HL-60 (cell line): ENCODE measurements around the gene SH3PXD2A.

Experiments
- DNase-seq, 2 experiments: peaks; one replicate each; pipeline ENCODE4 v3.0.0-alpha.2; 2010 to 2020; ENCODE audit warnings: low read depth in 1 of 2, low spot score in 1 of 2
- H3K27ac ChIP-seq: fragments of 250-450 bp; sonication (Bioruptor Pico); replicated peaks from 2 replicates; pipeline ENCODE4 v1.5.1; 2020; ENCODE audit warnings: mild to moderate bottlenecking, moderate library complexity
- H3K27me3 ChIP-seq: fragments of 250-450 bp; sonication (Bioruptor Pico); 2 replicates; pipeline ENCODE4 v1.5.1; 2021; ENCODE audit warnings: mild to moderate bottlenecking, moderate library complexity; ENCODE audit not compliant: insufficient read depth, poor library complexity, severe bottlenecking
- H3K4me3 ChIP-seq: replicated peaks from 2 replicates; pipeline ENCODE4 v1.5.1; 2011; ENCODE audit warnings: mild to moderate bottlenecking, control low read depth, low read length; ENCODE audit not compliant: insufficient read depth
- GABPA ChIP-seq: IDR thresholded peaks from 2 replicates; pipeline ENCODE4 v1.6.1; 2012; ENCODE audit warnings: low read depth
- POLR2AphosphoS5 ChIP-seq: IDR thresholded peaks from 2 replicates; pipeline ENCODE4 v1.6.1; 2012; ENCODE audit warnings: low read depth
- SPI1 ChIP-seq: IDR thresholded peaks from 2 replicates; pipeline ENCODE4 v1.6.1; 2012; ENCODE audit warnings: low read depth, mild to moderate bottlenecking, borderline replicate concordance
- TF ChIP-seq, protein P1 (sequence below): IDR thresholded peaks from 2 replicates; pipeline ENCODE4 v1.6.1; 2012; ENCODE audit warnings: low read depth; ENCODE audit not compliant: insufficient replicate concordance
- TF ChIP-seq, protein P2 (sequence below): IDR thresholded peaks from one replicate; pipeline ENCODE4 v1.5.1; 2011; ENCODE audit warnings: low read length, control low read depth, inconsistent platforms; ENCODE audit not compliant: insufficient read depth

Gene SH3PXD2A

DNA sequence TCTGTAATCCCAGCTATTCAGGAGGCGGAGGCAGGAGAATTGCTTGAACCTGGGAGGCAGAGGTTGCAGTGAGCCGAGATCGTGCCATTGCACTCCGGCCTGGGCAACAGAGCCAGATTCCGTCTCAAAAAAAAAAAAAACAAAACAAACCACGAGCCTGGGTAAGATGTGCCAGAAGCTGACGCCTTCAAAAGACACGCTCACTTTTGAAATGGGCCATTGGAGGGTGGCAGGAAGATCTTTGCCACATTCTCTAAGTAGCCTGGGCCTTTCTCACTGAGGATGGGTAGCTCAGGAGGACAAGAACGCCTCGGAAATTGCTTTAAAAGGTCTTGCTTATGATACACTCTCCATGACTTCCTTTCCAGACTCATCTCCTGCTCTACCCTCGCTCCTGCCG is 172.7 kb downstream of the SH3PXD2A start:
- TF ChIP-seq POLR2AphosphoS5 = no peak
- TF ChIP-seq, protein P1, sequence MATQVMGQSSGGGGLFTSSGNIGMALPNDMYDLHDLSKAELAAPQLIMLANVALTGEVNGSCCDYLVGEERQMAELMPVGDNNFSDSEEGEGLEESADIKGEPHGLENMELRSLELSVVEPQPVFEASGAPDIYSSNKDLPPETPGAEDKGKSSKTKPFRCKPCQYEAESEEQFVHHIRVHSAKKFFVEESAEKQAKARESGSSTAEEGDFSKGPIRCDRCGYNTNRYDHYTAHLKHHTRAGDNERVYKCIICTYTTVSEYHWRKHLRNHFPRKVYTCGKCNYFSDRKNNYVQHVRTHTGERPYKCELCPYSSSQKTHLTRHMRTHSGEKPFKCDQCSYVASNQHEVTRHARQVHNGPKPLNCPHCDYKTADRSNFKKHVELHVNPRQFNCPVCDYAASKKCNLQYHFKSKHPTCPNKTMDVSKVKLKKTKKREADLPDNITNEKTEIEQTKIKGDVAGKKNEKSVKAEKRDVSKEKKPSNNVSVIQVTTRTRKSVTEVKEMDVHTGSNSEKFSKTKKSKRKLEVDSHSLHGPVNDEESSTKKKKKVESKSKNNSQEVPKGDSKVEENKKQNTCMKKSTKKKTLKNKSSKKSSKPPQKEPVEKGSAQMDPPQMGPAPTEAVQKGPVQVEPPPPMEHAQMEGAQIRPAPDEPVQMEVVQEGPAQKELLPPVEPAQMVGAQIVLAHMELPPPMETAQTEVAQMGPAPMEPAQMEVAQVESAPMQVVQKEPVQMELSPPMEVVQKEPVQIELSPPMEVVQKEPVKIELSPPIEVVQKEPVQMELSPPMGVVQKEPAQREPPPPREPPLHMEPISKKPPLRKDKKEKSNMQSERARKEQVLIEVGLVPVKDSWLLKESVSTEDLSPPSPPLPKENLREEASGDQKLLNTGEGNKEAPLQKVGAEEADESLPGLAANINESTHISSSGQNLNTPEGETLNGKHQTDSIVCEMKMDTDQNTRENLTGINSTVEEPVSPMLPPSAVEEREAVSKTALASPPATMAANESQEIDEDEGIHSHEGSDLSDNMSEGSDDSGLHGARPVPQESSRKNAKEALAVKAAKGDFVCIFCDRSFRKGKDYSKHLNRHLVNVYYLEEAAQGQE = no peak
- TF ChIP-seq, protein P2, sequence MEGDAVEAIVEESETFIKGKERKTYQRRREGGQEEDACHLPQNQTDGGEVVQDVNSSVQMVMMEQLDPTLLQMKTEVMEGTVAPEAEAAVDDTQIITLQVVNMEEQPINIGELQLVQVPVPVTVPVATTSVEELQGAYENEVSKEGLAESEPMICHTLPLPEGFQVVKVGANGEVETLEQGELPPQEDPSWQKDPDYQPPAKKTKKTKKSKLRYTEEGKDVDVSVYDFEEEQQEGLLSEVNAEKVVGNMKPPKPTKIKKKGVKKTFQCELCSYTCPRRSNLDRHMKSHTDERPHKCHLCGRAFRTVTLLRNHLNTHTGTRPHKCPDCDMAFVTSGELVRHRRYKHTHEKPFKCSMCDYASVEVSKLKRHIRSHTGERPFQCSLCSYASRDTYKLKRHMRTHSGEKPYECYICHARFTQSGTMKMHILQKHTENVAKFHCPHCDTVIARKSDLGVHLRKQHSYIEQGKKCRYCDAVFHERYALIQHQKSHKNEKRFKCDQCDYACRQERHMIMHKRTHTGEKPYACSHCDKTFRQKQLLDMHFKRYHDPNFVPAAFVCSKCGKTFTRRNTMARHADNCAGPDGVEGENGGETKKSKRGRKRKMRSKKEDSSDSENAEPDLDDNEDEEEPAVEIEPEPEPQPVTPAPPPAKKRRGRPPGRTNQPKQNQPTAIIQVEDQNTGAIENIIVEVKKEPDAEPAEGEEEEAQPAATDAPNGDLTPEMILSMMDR = no peak
- no peak for TF ChIP-seq SPI1
- no peak for TF ChIP-seq GABPA
- H3K27ac ChIP-seq = no peak overlapping the region
- no peak for DNase-seq
- no peaks in the 10 kb centered on the region for H3K27me3 ChIP-seq
- H3K4me3 ChIP-seq = no peak overlapping the region

DNA sequence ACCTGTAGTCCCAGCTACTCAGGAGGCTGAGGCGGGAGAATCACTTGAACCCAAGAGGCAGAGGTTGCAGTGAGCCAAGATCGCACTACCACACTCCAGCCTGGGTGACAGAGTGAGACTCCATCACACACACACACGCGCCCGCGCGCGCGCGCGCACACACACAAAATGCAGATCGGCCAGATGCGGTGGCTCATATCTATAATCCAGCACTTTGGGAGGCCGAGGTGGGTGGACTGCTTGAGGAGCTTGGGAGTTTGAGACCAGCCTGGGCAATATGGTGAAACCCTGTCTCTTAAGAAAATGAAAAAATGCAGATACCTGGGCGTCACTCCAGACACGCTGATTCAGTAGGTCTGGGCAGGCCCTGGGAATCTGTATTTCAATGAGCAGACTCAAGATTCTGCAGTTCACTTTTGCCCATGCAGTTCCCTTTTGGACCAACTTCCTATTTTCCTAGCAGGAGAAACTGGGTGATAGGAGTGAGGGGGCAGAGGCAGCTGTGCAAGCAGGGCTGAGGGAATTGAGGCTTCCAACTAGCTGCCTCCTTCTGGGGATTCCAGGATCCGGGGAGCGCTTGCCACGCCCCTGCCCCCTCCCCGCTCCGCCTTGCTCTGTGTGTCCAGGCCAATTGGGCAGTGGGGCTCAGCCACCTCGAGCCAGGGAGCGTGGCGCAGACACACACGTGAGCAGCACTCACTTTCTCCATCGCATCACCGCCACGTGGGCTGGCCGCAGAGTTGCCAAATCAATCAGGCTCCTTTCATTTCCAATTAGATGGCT is 173.6 kb downstream of the SH3PXD2A start:
- no peak for DNase-seq
- H3K27me3 ChIP-seq = no peaks in the 10 kb centered on the region
- no peak overlapping the region for H3K4me3 ChIP-seq
- no peak overlapping the region for H3K27ac ChIP-seq
- TF ChIP-seq GABPA = no peak

DNA sequence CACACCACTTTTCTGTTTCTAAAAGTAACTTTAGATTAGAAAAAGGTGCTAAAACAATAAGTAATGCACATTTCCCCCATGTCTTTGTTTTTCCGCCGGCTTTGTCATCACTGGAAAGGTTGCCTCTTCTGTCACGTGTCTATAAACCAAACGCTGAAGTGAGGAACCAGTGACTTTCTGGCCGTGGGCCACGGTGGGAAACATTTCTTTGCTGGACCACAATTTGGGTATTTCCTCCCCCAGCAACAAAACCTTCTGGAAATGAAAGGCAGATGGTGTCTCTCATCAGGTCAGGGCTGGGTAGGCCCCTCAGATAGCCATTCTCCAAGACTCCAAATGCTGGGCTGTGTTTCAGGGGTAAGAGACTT is 174.5 kb downstream of the SH3PXD2A start:
- peak; percentile 32; the same call in 1 of the 2 replicates for TF ChIP-seq GABPA
- TF ChIP-seq, protein P1 = no peak
- DNase-seq = no peak
- no peak overlapping the region for H3K4me3 ChIP-seq
- H3K27ac ChIP-seq = no peak overlapping the region
- H3K27me3 ChIP-seq = no peaks in the 10 kb centered on the region

DNA sequence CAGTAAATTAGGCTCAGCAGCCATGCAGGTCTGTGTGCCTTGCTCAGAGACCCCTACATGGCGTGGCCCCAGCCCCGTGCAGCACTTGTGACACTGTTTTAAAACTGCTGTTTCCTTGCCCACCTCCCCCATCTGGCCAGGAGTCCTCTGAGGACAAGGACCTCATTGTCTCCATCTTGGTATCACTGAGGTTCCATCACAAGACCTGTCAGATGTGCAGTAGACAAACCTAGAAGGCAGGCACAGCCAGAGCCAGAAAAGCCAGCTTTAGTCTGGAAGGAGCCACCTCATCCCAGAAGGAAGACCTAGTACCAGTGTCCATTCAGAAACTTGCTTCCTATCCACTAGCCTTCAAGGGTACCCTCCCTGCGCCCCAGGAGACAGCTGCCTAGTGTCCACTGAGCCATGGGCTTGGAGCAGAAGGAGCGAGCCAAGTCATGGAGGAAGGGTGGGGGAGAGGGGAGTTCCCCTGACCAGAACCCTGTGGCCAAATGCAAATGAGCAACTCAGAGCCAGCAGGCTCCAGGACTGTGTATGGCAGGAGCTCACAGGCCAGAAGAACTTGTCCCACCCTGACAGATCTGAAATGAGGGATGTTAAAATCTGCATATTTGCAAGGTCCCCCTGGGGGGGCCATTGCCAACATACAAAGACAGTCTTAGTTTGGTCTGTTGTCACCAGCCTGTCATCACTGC is 176.1 kb downstream of the SH3PXD2A start:
- H3K4me3 ChIP-seq = no peak overlapping the region
- H3K27ac ChIP-seq = no peak overlapping the region
- no peak for DNase-seq
- TF ChIP-seq SPI1 = no peak
- no peak for TF ChIP-seq POLR2AphosphoS5
- TF ChIP-seq, protein P1 = no peak
- TF ChIP-seq GABPA = no peak
- TF ChIP-seq, protein P2 = no peak
- H3K27me3 ChIP-seq = no peaks in the 10 kb centered on the region
